Tibial artery (tissue), 4 donors: ENCODE measurements around the gene CCT5.

Source experiments
- DNase-seq, 2 donors: peaks; one replicate each; pipeline ENCODE4 v3.0.0-alpha.2; 2019
- H3K27ac ChIP-seq, 2 donors: fragments of 200-600 bp; sonication (generic) in 1 of 2; 1 replicate in 1 of 2; 2 replicates in 1 of 2; pipeline ENCODE4 v1.5.1; 2018 to 2019; ENCODE audit warnings: mild to moderate bottlenecking in 1 of 2
- H3K27me3 ChIP-seq, 2 donors: fragments of 200-600 bp; sonication (generic) in 1 of 2; one replicate each; pipeline versions ENCODE4 v1.5.1 to v1.6.0; 2016 to 2019
- H3K36me3 ChIP-seq, 3 donors: fragments of 200-600 bp; sonication (generic) in 2 of 3; one replicate each; pipeline ENCODE4 v1.5.1; 2016 to 2019; ENCODE audit warnings: mild to moderate bottlenecking in 2 of 3
- H3K4me1 ChIP-seq, 4 donors: fragments of 200-600 bp; sonication (generic) in 2 of 4; 1 replicate in 3 of 4; 2 replicates in 1 of 4; pipeline ENCODE4 v1.5.1; 2016 to 2019
- H3K4me3 ChIP-seq, 2 donors: fragments of 200-600 bp; sonication (generic) in 1 of 2; 1 replicate in 1 of 2; 2 replicates in 1 of 2; pipeline ENCODE4 v1.5.1; 2018 to 2019; ENCODE audit warnings: mild to moderate bottlenecking in 2 of 2
- H3K9me3 ChIP-seq, 3 donors: fragments of 200-600 bp; sonication (generic) in 1 of 3; one replicate each; pipeline ENCODE4 v1.5.1; 2016 to 2019
- intact Hi-C: fragments of 100-400 bp; cut with DNase I; formaldehyde crosslinking; loops from one replicate; pipeline ENCODE4 v1.15.0; 2023; ENCODE audit warnings: low total_unique reads
- TF ChIP-seq, protein P1 (sequence below), 2 experiments: fragments of 200-600 bp in 1 of 2; fragments of 450-650 bp in 1 of 2; IDR thresholded peaks; one replicate each; pipeline ENCODE4 v1.5.1; 2017 to 2019; ENCODE audit warnings: antibody characterized with exemption in 2 of 2, mild to moderate bottlenecking in 1 of 2, moderate library complexity in 1 of 2

Gene CCT5

DNA sequence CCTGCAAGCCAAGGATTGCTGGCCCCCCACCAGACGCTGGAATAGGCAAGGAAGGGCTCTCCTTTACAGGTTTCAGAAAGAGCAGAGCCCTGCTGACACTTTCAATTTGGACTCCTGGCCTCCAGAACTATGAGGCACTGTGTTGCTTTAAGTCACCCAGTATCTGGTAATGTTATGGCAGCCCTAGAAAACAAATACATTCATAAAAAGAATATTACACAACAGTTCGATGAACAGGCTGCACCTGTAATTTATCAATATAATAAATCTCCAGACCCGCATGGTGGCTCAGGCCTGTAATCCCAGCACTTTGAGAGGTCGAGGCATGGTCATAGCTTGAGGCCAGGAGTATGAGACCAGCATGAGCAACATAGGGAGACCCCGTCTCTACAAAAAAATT is 50.2 kb downstream of the CCT5 start:
- intact Hi-C loops: no loop called here
- Histone ChIP-seq H3K27ac (no peak overlapping the region), H3K36me3 (peaks cover 0 to 9% (median 5%) of the 10 kb centered on the region in 3 donors), H3K9me3 (no peaks in the 10 kb centered on the region), H3K4me3 (no peak overlapping the region), H3K27me3 (no peaks in the 10 kb centered on the region), H3K4me1 (peaks cover 0 to 5% (median 2%) of the 10 kb centered on the region in 4 donors)
- TF ChIP-seq, protein P1, sequence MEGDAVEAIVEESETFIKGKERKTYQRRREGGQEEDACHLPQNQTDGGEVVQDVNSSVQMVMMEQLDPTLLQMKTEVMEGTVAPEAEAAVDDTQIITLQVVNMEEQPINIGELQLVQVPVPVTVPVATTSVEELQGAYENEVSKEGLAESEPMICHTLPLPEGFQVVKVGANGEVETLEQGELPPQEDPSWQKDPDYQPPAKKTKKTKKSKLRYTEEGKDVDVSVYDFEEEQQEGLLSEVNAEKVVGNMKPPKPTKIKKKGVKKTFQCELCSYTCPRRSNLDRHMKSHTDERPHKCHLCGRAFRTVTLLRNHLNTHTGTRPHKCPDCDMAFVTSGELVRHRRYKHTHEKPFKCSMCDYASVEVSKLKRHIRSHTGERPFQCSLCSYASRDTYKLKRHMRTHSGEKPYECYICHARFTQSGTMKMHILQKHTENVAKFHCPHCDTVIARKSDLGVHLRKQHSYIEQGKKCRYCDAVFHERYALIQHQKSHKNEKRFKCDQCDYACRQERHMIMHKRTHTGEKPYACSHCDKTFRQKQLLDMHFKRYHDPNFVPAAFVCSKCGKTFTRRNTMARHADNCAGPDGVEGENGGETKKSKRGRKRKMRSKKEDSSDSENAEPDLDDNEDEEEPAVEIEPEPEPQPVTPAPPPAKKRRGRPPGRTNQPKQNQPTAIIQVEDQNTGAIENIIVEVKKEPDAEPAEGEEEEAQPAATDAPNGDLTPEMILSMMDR (IDR thresholded peaks at IDR 0.05): no peak
- DNase-seq: no peak

- Histone ChIP-seq H3K4me3 (no peak overlapping the region), H3K4me1 (peaks cover 0 to 10% (median 2%) of the 10 kb centered on the region in 4 donors), H3K36me3 (no peaks in the 10 kb centered on the region), H3K27ac (no peak overlapping the region), H3K27me3 (no peaks in the 10 kb centered on the region), H3K9me3 (no peaks in the 10 kb centered on the region)
- no peak for DNase-seq
- intact Hi-C loops: no loop called here
- TF ChIP-seq, protein P1 (IDR thresholded peaks at IDR 0.05): no peak
These were observed 51.2 kb downstream of the CCT5 start for GRCh38 chr5:10301266-10301665.

- Histone ChIP-seq H3K9me3 (no peaks in the 10 kb centered on the region), H3K27ac (no peak overlapping the region), H3K36me3 (no peaks in the 10 kb centered on the region), H3K4me3 (no peak overlapping the region), H3K27me3 (no peaks in the 10 kb centered on the region), H3K4me1 (peaks cover 0 to 18% (median 5%) of the 10 kb centered on the region in 4 donors)
- intact Hi-C loops: no loop called here
- peak in 1 of 2 donors; percentile 78 for DNase-seq
- TF ChIP-seq, protein P1 (IDR thresholded peaks at IDR 0.05): no peak
These were observed 51.9 kb downstream of the CCT5 start for GRCh38 chr5:10301842-10302610.

GRCh38 chr5:10303201-10303600 is 53.1 kb downstream of the CCT5 start:
- intact Hi-C loops: no loop called here
- H3K27ac ChIP-seq: no peak overlapping the region
- TF ChIP-seq, protein P1 (IDR thresholded peaks at IDR 0.05): no peak

DNA sequence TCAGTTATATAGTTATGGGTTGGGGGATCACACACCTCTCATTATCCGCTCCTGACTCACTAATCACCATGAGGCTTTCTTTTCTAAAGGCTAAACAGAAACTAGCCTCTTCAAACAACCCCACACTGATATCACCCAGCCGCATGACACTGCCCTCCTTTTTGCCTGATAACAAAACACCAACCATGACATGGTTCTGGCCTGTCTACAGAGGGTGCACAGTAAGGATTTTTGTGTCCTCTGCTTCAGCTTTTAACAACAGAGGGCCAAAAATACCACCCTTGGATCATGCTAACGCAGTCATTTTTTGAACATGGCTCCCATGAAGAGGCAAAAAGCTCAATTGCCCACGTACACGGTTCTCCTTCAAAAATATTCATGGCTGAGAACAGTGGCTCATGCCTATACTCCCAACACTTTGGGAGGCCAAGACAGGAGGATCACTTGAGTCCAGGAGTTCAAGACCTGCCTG is 53.7 kb downstream of the CCT5 start:
- no peaks in the 10 kb centered on the region for H3K9me3 ChIP-seq
- no peak for DNase-seq
- no peaks in the 10 kb centered on the region for H3K27me3 ChIP-seq
- H3K36me3 ChIP-seq: no peaks in the 10 kb centered on the region
- TF ChIP-seq, protein P1 (IDR thresholded peaks at IDR 0.05): no peak
- H3K27ac ChIP-seq: no peak overlapping the region
- H3K4me1 ChIP-seq: peaks cover 0 to 19% (median 5%) of the 10 kb centered on the region in 4 donors
- no peak overlapping the region for H3K4me3 ChIP-seq
- intact Hi-C loops: no loop called here

More at GRCh38 chr5:10303201-10303600, 53.1 kb downstream of the CCT5 start:
- no peak for DNase-seq
- Histone ChIP-seq H3K9me3 (no peaks in the 10 kb centered on the region), H3K4me3 (no peak overlapping the region), H3K36me3 (no peaks in the 10 kb centered on the region), H3K4me1 (peaks cover 0 to 19% (median 5%) of the 10 kb centered on the region in 4 donors), H3K27me3 (no peaks in the 10 kb centered on the region)
